OCI-LY7 (cell line): ENCODE measurements around the gene HEBP1. TPM values are rescaled to one million over a fixed set of nuclear protein-coding genes. Genes with fewer than 3 reads are reported as not detected.

Source experiments
- BruUV-seq: library from RNA; stranded (reverse); fragments of 400-500 nt; replicated peaks from 2 replicates; lab custom pipeline; 2021; lab: Mats Ljungman, UMichigan
- CTCF ChIA-PET: fragments of 300-600 bp; sonication (Branson Sonifier 250); formaldehyde crosslinking; loops from one replicate; lab custom pipeline; 2022; ENCODE audit warnings: antibody characterized with exemption; ENCODE audit not compliant: unreplicated experiment; lab: Charles Lee
- POLR2A ChIA-PET: fragments of 300-600 bp; sonication (Branson Sonifier 250); formaldehyde crosslinking; loops from one replicate; lab custom pipeline; 2022; ENCODE audit warnings: antibody characterized with exemption; lab: Charles Lee
- DNase-seq: peaks from one replicate; pipeline ENCODE4 v3.0.0-alpha.2; 2015; ENCODE audit warnings: low spot score
- H2AFZ ChIP-seq: fragments of 200-600 bp; sonication (generic), shearing (Covaris generic); 2 replicates; pipeline ENCODE4 v1.6.1; 2014; ENCODE audit warnings: mild to moderate bottlenecking, antibody characterized with exemption, low read length, moderate library complexity
- H3K27ac ChIP-seq: fragments of 200-600 bp; sonication (generic); 2 replicates; pipeline ENCODE4 v1.5.1; 2014; ENCODE audit warnings: mixed run types, low read depth, mild to moderate bottlenecking, moderate library complexity, low read length, inconsistent platforms; ENCODE audit not compliant: poor library complexity, severe bottlenecking
- H3K36me3 ChIP-seq: fragments of 200-600 bp; sonication (generic); 2 replicates; pipeline ENCODE4 v1.6.1; 2014; ENCODE audit warnings: mild to moderate bottlenecking, antibody characterized with exemption, low read length, moderate library complexity, mixed read lengths; ENCODE audit not compliant: insufficient read depth
- H3K4me1 ChIP-seq: fragments of 200-600 bp; sonication (generic); 2 replicates; pipeline ENCODE4 v1.5.1; 2014; ENCODE audit warnings: mild to moderate bottlenecking, low read length; ENCODE audit not compliant: insufficient read depth, poor library complexity, severe bottlenecking
- H3K4me2 ChIP-seq: fragments of 200-600 bp; sonication (generic); 2 replicates; pipeline ENCODE4 v1.6.1; 2014; ENCODE audit warnings: mild to moderate bottlenecking, low read length
- H3K4me3 ChIP-seq: fragments of 200-600 bp; sonication (generic); 2 replicates; pipeline ENCODE4 v1.5.1; 2014; ENCODE audit warnings: mild to moderate bottlenecking, low read depth, low read length; ENCODE audit not compliant: poor library complexity, severe bottlenecking
- H3K79me2 ChIP-seq: fragments of 200-600 bp; sonication (generic); 2 replicates; pipeline ENCODE4 v1.6.1; 2016; ENCODE audit warnings: low read depth, mild to moderate bottlenecking, low read length, moderate library complexity, mixed read lengths; ENCODE audit not compliant: insufficient read depth
- H3K9me2 ChIP-seq: fragments of 200-600 bp; sonication (generic); 2 replicates; pipeline ENCODE4 v1.6.1; 2016; ENCODE audit warnings: mild to moderate bottlenecking, low read length, mixed read lengths; ENCODE audit not compliant: insufficient read depth
- H3K9me3 ChIP-seq: fragments of 200-600 bp; sonication (generic); 2 replicates; pipeline ENCODE4 v1.6.1; 2014; ENCODE audit warnings: mild to moderate bottlenecking, mixed run types, low read length, mixed read lengths
- H4K20me1 ChIP-seq: fragments of 200-600 bp; sonication (generic); 2 replicates; pipeline ENCODE4 v1.6.1; 2014; ENCODE audit warnings: mild to moderate bottlenecking, antibody characterized with exemption, low read length, moderate library complexity, mixed read lengths; ENCODE audit not compliant: insufficient read depth
- CTCF ChIP-seq: fragments of 200-600 bp; sonication (generic); conservative IDR thresholded peaks from 2 replicates; pipeline ENCODE4 v1.5.1; 2014; ENCODE audit warnings: mild to moderate bottlenecking, antibody characterized with exemption, low read length, moderate library complexity, mixed read lengths
- EZH2phosphoT487 ChIP-seq: fragments of 200-600 bp; sonication (generic); IDR thresholded peaks from 2 replicates; pipeline ENCODE4 v1.6.1; 2018; ENCODE audit warnings: low read depth, borderline replicate concordance, mild to moderate bottlenecking, mixed run types, antibody characterized with exemption, low read length, moderate library complexity, mixed read lengths
- intact Hi-C: fragments of 100-400 bp; cut with micrococcal nuclease; formaldehyde crosslinking; loops from one replicate; pipeline ENCODE4 v1.10.0; 2022; ENCODE audit not compliant: unreplicated experiment
- total RNA-seq, 2 experiments: library from RNA; depleted of rRNA in 1 of 2; stranded (reverse); fragments of >200 nt in 1 of 2; shearing (Covaris generic) in 1 of 2; gene quantifications; 2 replicates each; pipeline ENCODE4 v1.2.3, GENCODE V29; 2014 to 2022

The HEBP1 gene
- total RNA-seq, 2 experiments from 2014 or later = 0.16 to 1.3 TPM

GRCh38 chr12:12952036-12952435 lies 48.0 kb downstream of the HEBP1 start, which contains the start of gene GPRC5D:
Gene GPRC5D (minus strand): TSS chr12:12952170. CDS start chr12:12950384, 1,786 bp downstream.
- Histone ChIP-seq H3K9me3 (no peaks in the 10 kb centered on the region), H3K4me3 (no peak within 1 kb of the TSS), H3K4me1 (no peaks in the 10 kb centered on the region), H3K9me2 (no peaks in the 10 kb centered on the region), H3K36me3 (no peaks in the 10 kb centered on the region), H2AFZ (no peak within 1 kb of the TSS), H4K20me1 (no peaks in the 10 kb centered on the region), H3K4me2 (no peak within 1 kb of the TSS), H3K27ac (no peak within 1 kb of the TSS), H3K79me2 (no peaks in the 10 kb centered on the region)
- CTCF ChIA-PET = no interaction called here
- intact Hi-C loops = no loop called here
- DNase-seq = no peak
- POLR2A ChIA-PET = no interaction called here
- no TSS peak for BruUV-seq
- TF ChIP-seq EZH2phosphoT487 (no peak), CTCF (no peak)

- intact Hi-C loops = no loop called here
- Histone ChIP-seq H3K4me1 (no peaks in the 10 kb centered on the region), H3K9me2 (no peaks in the 10 kb centered on the region), H4K20me1 (no peaks in the 10 kb centered on the region), H2AFZ (no peak overlapping the region), H3K79me2 (no peaks in the 10 kb centered on the region), H3K36me3 (no peaks in the 10 kb centered on the region), H3K27ac (no peak overlapping the region), H3K4me2 (no peak overlapping the region), H3K9me3 (no peaks in the 10 kb centered on the region), H3K4me3 (no peak overlapping the region)
- ChIA-PET POLR2A (no interaction called here), CTCF (no interaction called here)
- no peak for DNase-seq
- TF ChIP-seq CTCF (no peak), EZH2phosphoT487 (no peak)
- no TSS peak for BruUV-seq
Measured at GRCh38 chr12:12951504-12951903, 48.6 kb downstream of the HEBP1 start.

GRCh38 chr12:12947902-12948301 lies 52.2 kb downstream of the HEBP1 start:
- H3K36me3 ChIP-seq = no peaks in the 10 kb centered on the region
- ChIA-PET CTCF (no interaction called here), POLR2A (no interaction called here)
- intact Hi-C loops = no loop called here
- H3K27ac ChIP-seq = no peak overlapping the region
- no peaks in the 10 kb centered on the region for H3K9me3 ChIP-seq
- TF ChIP-seq CTCF (no peak), EZH2phosphoT487 (no peak)
- H3K9me2 ChIP-seq = no peaks in the 10 kb centered on the region
- H3K79me2 ChIP-seq = no peaks in the 10 kb centered on the region
- H3K4me3 ChIP-seq = no peak overlapping the region
- H2AFZ ChIP-seq = no peak overlapping the region
- no peak for DNase-seq
- H3K4me2 ChIP-seq = no peak overlapping the region
- no peaks in the 10 kb centered on the region for H4K20me1 ChIP-seq
- no peaks in the 10 kb centered on the region for H3K4me1 ChIP-seq
- no TSS peak for BruUV-seq
